Muscle of leg (tissue), 11 donors: Measurements from ENCODE around the gene IKZF1. TPM values are rescaled to one million over a fixed set of nuclear protein-coding genes. Genes with fewer than 3 reads are reported as not detected.

Experiments
- DNase-seq: peaks from one replicate; pipeline ENCODE4 v3.0.0; 2013
- H3K27ac ChIP-seq: one replicate; pipeline ENCODE4 v1.5.1; 2013; ENCODE audit warnings: mild to moderate bottlenecking, low read length, control low read depth
- H3K27me3 ChIP-seq: one replicate; pipeline ENCODE4 v1.6.1; 2013; ENCODE audit warnings: low read length; ENCODE audit not compliant: control insufficient read depth, insufficient read depth
- H3K36me3 ChIP-seq: one replicate; pipeline ENCODE4 v1.6.1; 2013; ENCODE audit warnings: low read length; ENCODE audit not compliant: control insufficient read depth, insufficient read depth
- H3K4me1 ChIP-seq: one replicate; pipeline ENCODE4 v1.6.1; 2013; ENCODE audit warnings: low read length; ENCODE audit not compliant: control insufficient read depth, insufficient read depth
- H3K4me3 ChIP-seq: one replicate; pipeline ENCODE4 v1.5.1; 2013; ENCODE audit warnings: low read length, control low read depth
- H3K9me3 ChIP-seq: replicated peaks from 2 replicates; pipeline ENCODE4 v1.6.1; 2013; ENCODE audit warnings: low read depth, low read length; ENCODE audit not compliant: control insufficient read depth
- WGBS: methylation state at CpG from one replicate; pipeline ENCODE4 v1.1.5; 2013; ENCODE audit warnings: missing lambda C conversion rate; ENCODE audit not compliant: insufficient coverage; 5-methylcytosine and 5-hydroxymethylcytosine counted together
- polyA plus RNA-seq, 8 donors: library from polyadenylated mRNA; unstranded; fragments of 120-200 nt; gene quantifications; one replicate each; pipeline versions ENCODE4 v1.2.1 to v1.2.3, GENCODE V29; 2013; ENCODE audit warnings: inconsistent platforms in 1 of 8, low replicate concordance in 1 of 8; ENCODE audit not compliant: insufficient read length in 8 of 8, insufficient read depth in 1 of 8
- total RNA-seq: library from RNA; stranded (reverse); fragments of 120-200 nt; gene quantifications from one replicate; pipeline ENCODE4 v1.2.4, GENCODE V29; 2013

IKZF1 gene
- total and polyA plus RNA-seq, 9 donors, result 1.1 to 2.1 (median 1.6) TPM

- whole genome bisulfite sequencing, result 80% methylated on average over 4 of the region's 8 CpGs
- Histone ChIP-seq H3K27me3 (peaks cover 28% of the 10 kb centered on the region), H3K9me3 (no peaks in the 10 kb centered on the region), H3K27ac (no peak overlapping the region), H3K4me3 (no peak overlapping the region), H3K4me1 (no peaks in the 10 kb centered on the region), H3K36me3 (no peaks in the 10 kb centered on the region)
- DNase-seq, result no peak
Observed at GRCh38 chr7:50298811-50299562, 5.5 kb upstream of the IKZF1 start.

GRCh38 chr7:50300336-50300735, 4.2 kb upstream of the IKZF1 start:
- Histone ChIP-seq H3K4me3 (no peak overlapping the region), H3K27me3 (peaks cover 37% of the 10 kb centered on the region)
- DNase-seq, result no peak

GRCh38 chr7:50302486-50303334, 1.8 kb upstream of the IKZF1 start:
- no peaks in the 10 kb centered on the region for H3K36me3 ChIP-seq
- no peak overlapping the region for H3K27ac ChIP-seq
- H3K4me3 ChIP-seq, result no peak overlapping the region
- 81% methylated on average over 26 of the region's 28 CpGs for WGBS
- no peaks in the 10 kb centered on the region for H3K4me1 ChIP-seq
- H3K27me3 ChIP-seq, result peaks cover 51% of the 10 kb centered on the region
- no peak for DNase-seq
- no peaks in the 10 kb centered on the region for H3K9me3 ChIP-seq

More at GRCh38 chr7:50300336-50300735, 4.2 kb upstream of the IKZF1 start:
- H3K36me3 ChIP-seq, result no peaks in the 10 kb centered on the region
- H3K27ac ChIP-seq, result no peak overlapping the region
- H3K4me1 ChIP-seq, result no peaks in the 10 kb centered on the region
- H3K9me3 ChIP-seq, result no peaks in the 10 kb centered on the region
- 55% methylated on average over 2 of the region's 4 CpGs for WGBS

GRCh38 chr7:50303335-50304128, 984 bp upstream of the IKZF1 start:
- Histone ChIP-seq H3K4me3 (no peak overlapping the region), H3K9me3 (no peaks in the 10 kb centered on the region), H3K36me3 (no peaks in the 10 kb centered on the region), H3K27me3 (peaks cover 55% of the 10 kb centered on the region), H3K27ac (no peak overlapping the region), H3K4me1 (no peaks in the 10 kb centered on the region)
- DNase-seq, result no peak
- WGBS, result 3% methylated on average over 93 of the region's 100 CpGs

- Histone ChIP-seq H3K4me3 (peak overlapping the region; percentile 28), H3K4me1 (no peaks in the 10 kb centered on the region), H3K9me3 (no peaks in the 10 kb centered on the region), H3K36me3 (no peaks in the 10 kb centered on the region), H3K27me3 (peaks cover 58% of the 10 kb centered on the region), H3K27ac (peak overlapping the region; percentile 13)
- WGBS, result 17% methylated on average over 6 of the region's 20 CpGs
- DNase-seq, result no peak
Observed at GRCh38 chr7:50304911-50305582, 531 bp downstream of the IKZF1 start.

- Histone ChIP-seq H3K27me3 (peaks cover 58% of the 10 kb centered on the region), H3K4me3 (peak overlapping the region; percentile 28), H3K27ac (no peak overlapping the region), H3K36me3 (no peaks in the 10 kb centered on the region), H3K4me1 (no peaks in the 10 kb centered on the region), H3K9me3 (no peaks in the 10 kb centered on the region)
- no peak for DNase-seq
- WGBS, result 50% methylated on average over 2 of the region's 11 CpGs
Observed at GRCh38 chr7:50305583-50306493, 1.3 kb downstream of the IKZF1 start.

- H3K36me3 ChIP-seq, result no peaks in the 10 kb centered on the region
- peak overlapping the region; percentile 19 for H3K4me3 ChIP-seq
- DNase-seq, result no peak
- peaks cover 55% of the 10 kb centered on the region for H3K27me3 ChIP-seq
- H3K4me1 ChIP-seq, result no peaks in the 10 kb centered on the region
- H3K9me3 ChIP-seq, result no peaks in the 10 kb centered on the region
- no peak overlapping the region for H3K27ac ChIP-seq
- WGBS, result 45% methylated on average over 4 of the region's 10 CpGs
Observed at GRCh38 chr7:50306494-50307367, 2.2 kb downstream of the IKZF1 start.

GRCh38 chr7:50307368-50308032, 3.0 kb downstream of the IKZF1 start:
- Histone ChIP-seq H3K4me1 (no peaks in the 10 kb centered on the region), H3K36me3 (no peaks in the 10 kb centered on the region), H3K9me3 (no peaks in the 10 kb centered on the region), H3K27me3 (peaks cover 48% of the 10 kb centered on the region), H3K27ac (no peak overlapping the region), H3K4me3 (no peak overlapping the region)
- 29% methylated on average over 6 of the region's 10 CpGs for WGBS
- no peak for DNase-seq
